Mesenchymal stem cell (in vitro differentiated cells and primary cell): ENCODE results near the gene NDUFA13.
A peak's percentile ranks its signal among the peaks of the same experiment; 100 is the strongest.

ENCODE experiments used
- DNase-seq: peaks from one replicate; pipeline ENCODE4 v3.0.0-alpha.2; 2013
- H2AFZ ChIP-seq: one replicate; pipeline ENCODE4 v1.6.1; 2013; ENCODE audit warnings: low read depth, mild to moderate bottlenecking, control low read depth, inconsistent platforms, low read length, moderate library complexity
- H2AK5ac ChIP-seq: 2 replicates; pipeline ENCODE4 v1.6.1; 2013; ENCODE audit warnings: low read length, moderate library complexity, mild to moderate bottlenecking, inconsistent platforms; ENCODE audit not compliant: severe bottlenecking
- H2BK120ac ChIP-seq: one replicate; pipeline ENCODE4 v1.6.1; 2013; ENCODE audit warnings: low read depth, mild to moderate bottlenecking, inconsistent platforms, low read length, moderate library complexity
- H2BK12ac ChIP-seq, 2 experiments: one replicate each; pipeline ENCODE4 v1.6.1; 2013; ENCODE audit warnings: inconsistent platforms in 2 of 2, low read length in 2 of 2, mild to moderate bottlenecking in 2 of 2, moderate library complexity in 2 of 2, control low read depth in 1 of 2
- H2BK15ac ChIP-seq: one replicate; pipeline ENCODE4 v1.6.1; 2013; ENCODE audit warnings: mild to moderate bottlenecking, low read depth, inconsistent platforms; ENCODE audit not compliant: poor library complexity, severe bottlenecking
- H2BK5ac ChIP-seq: 2 replicates; pipeline ENCODE4 v1.6.1; 2013; ENCODE audit warnings: low read depth, mild to moderate bottlenecking, low read length, control low read depth, inconsistent platforms; ENCODE audit not compliant: poor library complexity, severe bottlenecking
- H3K14ac ChIP-seq, 2 experiments: one replicate each; pipeline ENCODE4 v1.6.1; 2013; ENCODE audit warnings: inconsistent platforms in 2 of 2, low read length in 2 of 2, control low read depth in 1 of 2, mild to moderate bottlenecking in 1 of 2, moderate library complexity in 1 of 2
- H3K18ac ChIP-seq, 2 experiments: one replicate each; pipeline ENCODE4 v1.6.1; 2013; ENCODE audit warnings: inconsistent platforms in 2 of 2, low read length in 2 of 2, control low read depth in 1 of 2, low read depth in 1 of 2, mild to moderate bottlenecking in 1 of 2
- H3K23ac ChIP-seq, 2 experiments: one replicate each; pipeline ENCODE4 v1.6.1; 2013; ENCODE audit warnings: inconsistent platforms in 2 of 2, low read length in 2 of 2, mild to moderate bottlenecking in 2 of 2, moderate library complexity in 2 of 2, control low read depth in 1 of 2
- H3K27ac ChIP-seq: 2 replicates; pipeline ENCODE4 v1.5.1; 2013; ENCODE audit warnings: mild to moderate bottlenecking, moderate library complexity, low read length, control low read depth, inconsistent platforms; ENCODE audit not compliant: poor library complexity, severe bottlenecking
- H3K27me3 ChIP-seq, 2 experiments: 2 replicates each; pipeline versions ENCODE4 v1.6.1 to v1.7.0; 2013; ENCODE audit warnings: low read length in 2 of 2, mild to moderate bottlenecking in 2 of 2, moderate library complexity in 2 of 2, control low read depth in 1 of 2, inconsistent platforms in 1 of 2; ENCODE audit not compliant: control insufficient read depth in 1 of 2, insufficient read depth in 1 of 2
- H3K36me3 ChIP-seq, 2 experiments: 2 replicates each; pipeline versions ENCODE4 v1.6.1 to v1.7.0; 2013; ENCODE audit warnings: low read length in 2 of 2, control low read depth in 1 of 2, inconsistent platforms in 1 of 2, low read depth in 1 of 2, mild to moderate bottlenecking in 1 of 2; ENCODE audit not compliant: insufficient read depth in 2 of 2, control insufficient read depth in 1 of 2
- H3K4ac ChIP-seq, 2 experiments: one replicate each; pipeline ENCODE4 v1.6.1; 2013; ENCODE audit warnings: inconsistent platforms in 2 of 2, low read length in 2 of 2, mild to moderate bottlenecking in 2 of 2, moderate library complexity in 2 of 2, control low read depth in 1 of 2, low read depth in 1 of 2
- H3K4me1 ChIP-seq: 2 replicates; pipeline ENCODE4 v1.6.1; 2013; ENCODE audit warnings: low read depth, low read length, control low read depth; ENCODE audit not compliant: control insufficient read depth, insufficient read depth
- H3K4me2 ChIP-seq: 2 replicates; pipeline ENCODE4 v1.6.1; 2013; ENCODE audit warnings: low read length, mild to moderate bottlenecking, inconsistent platforms; ENCODE audit not compliant: poor library complexity, severe bottlenecking
- H3K4me3 ChIP-seq, 2 experiments: 2 replicates each; pipeline versions ENCODE4 v1.5.1 to v1.7.0; 2013; ENCODE audit warnings: low read length in 2 of 2, mild to moderate bottlenecking in 2 of 2, control low read depth in 1 of 2, low read depth in 1 of 2; ENCODE audit not compliant: insufficient read depth in 1 of 2
- H3K79me1 ChIP-seq: replicated peaks from 2 replicates; pipeline ENCODE4 v1.6.1; 2013; ENCODE audit warnings: mild to moderate bottlenecking, control low read depth, low read length, inconsistent platforms; ENCODE audit not compliant: poor library complexity, severe bottlenecking
- H3K9ac ChIP-seq: 2 replicates; pipeline ENCODE4 v1.7.0; 2013; ENCODE audit warnings: mild to moderate bottlenecking, low read length, moderate library complexity
- H3K9me3 ChIP-seq: 2 replicates; pipeline ENCODE4 v1.7.0; 2013; ENCODE audit warnings: mild to moderate bottlenecking, low read length; ENCODE audit not compliant: control insufficient read depth
- H4K8ac ChIP-seq: one replicate; pipeline ENCODE4 v1.6.1; 2013; ENCODE audit warnings: inconsistent platforms, mild to moderate bottlenecking, low read length, moderate library complexity
- H4K91ac ChIP-seq: one replicate; pipeline ENCODE4 v1.6.1; 2013; ENCODE audit warnings: mild to moderate bottlenecking, low read length, inconsistent platforms
- WGBS: methylation state at CpG from one replicate; pipeline ENCODE4 v1.1.7; 2013; ENCODE audit warnings: mixed read lengths; 5-methylcytosine and 5-hydroxymethylcytosine counted together

Gene NDUFA13

GRCh38 chr19:19545707-19546106 lies 29.7 kb downstream of the NDUFA13 start:
- no peak overlapping the region for H3K4ac ChIP-seq
- no peak overlapping the region for H2BK120ac ChIP-seq
- no peak overlapping the region for H3K14ac ChIP-seq
- no peak overlapping the region for H2AFZ ChIP-seq
- WGBS, result 95% methylated on average over 23 of the region's 23 CpGs
- no peak overlapping the region for H3K27ac ChIP-seq
- no peak overlapping the region for H2BK5ac ChIP-seq
- H3K79me1 ChIP-seq, result no peaks in the 10 kb centered on the region
- H3K36me3 ChIP-seq, result peaks cover 0 to 8% of the 10 kb centered on the region in 2 experiments
- H3K27me3 ChIP-seq, result peaks cover 0 to 78% of the 10 kb centered on the region in 2 experiments
- H3K4me2 ChIP-seq, result no peak overlapping the region
- H3K4me1 ChIP-seq, result peaks cover 18% of the 10 kb centered on the region
- no peak overlapping the region for H3K18ac ChIP-seq
- no peak overlapping the region for H3K4me3 ChIP-seq
- no peak overlapping the region for H2BK15ac ChIP-seq
- no peak overlapping the region for H3K23ac ChIP-seq
- H2AK5ac ChIP-seq, result no peak overlapping the region
- H2BK12ac ChIP-seq, result no peak overlapping the region
- DNase-seq, result no peak
- no peaks in the 10 kb centered on the region for H3K9me3 ChIP-seq
- no peak overlapping the region for H3K9ac ChIP-seq
- no peak overlapping the region for H4K91ac ChIP-seq
- H4K8ac ChIP-seq, result no peak overlapping the region

DNA sequence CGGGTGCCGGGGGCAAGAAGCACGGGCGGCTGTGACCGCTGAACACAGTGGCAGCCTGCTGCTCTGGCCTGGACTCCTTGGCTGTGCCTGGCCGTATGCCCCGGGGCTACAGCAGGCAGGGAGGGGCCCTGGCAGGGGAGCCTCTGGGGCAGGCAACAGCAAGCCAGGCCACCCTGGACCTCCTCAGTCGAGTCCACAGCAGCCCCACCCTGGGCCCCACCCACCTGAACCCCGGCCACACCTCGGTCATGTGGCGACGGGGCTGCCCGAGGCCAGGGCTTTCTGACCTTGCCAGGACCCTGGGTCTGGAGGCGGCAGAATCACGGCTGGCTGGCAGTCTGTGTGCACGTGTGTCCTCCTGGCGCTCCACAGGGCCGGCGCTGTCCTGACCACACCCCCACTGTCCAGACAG lies 30.7 kb downstream of the NDUFA13 start:
- Histone ChIP-seq H3K4ac (no peak overlapping the region), H3K18ac (no peak overlapping the region), H3K27ac (no peak overlapping the region), H2AFZ (no peak overlapping the region), H3K23ac (no peak overlapping the region), H2AK5ac (no peak overlapping the region), H3K9ac (no peak overlapping the region), H3K36me3 (peaks cover 0 to 8% of the 10 kb centered on the region in 2 experiments), H3K4me2 (no peak overlapping the region), H4K8ac (no peak overlapping the region), H3K79me1 (no peaks in the 10 kb centered on the region), H3K14ac (no peak overlapping the region), H3K27me3 (peaks cover 0 to 76% of the 10 kb centered on the region in 2 experiments), H2BK12ac (no peak overlapping the region), H2BK120ac (no peak overlapping the region), H3K4me3 (no peak overlapping the region), H2BK15ac (no peak overlapping the region), H3K4me1 (peaks cover 15% of the 10 kb centered on the region), H2BK5ac (no peak overlapping the region), H4K91ac (no peak overlapping the region), H3K9me3 (no peaks in the 10 kb centered on the region)
- 86% methylated on average over 19 of the region's 19 CpGs for WGBS
- no peak for DNase-seq

GRCh38 chr19:19547674-19548336 lies 31.8 kb downstream of the NDUFA13 start:
- Histone ChIP-seq H3K27ac (no peak overlapping the region), H2BK12ac (no peak overlapping the region), H2BK5ac (no peak overlapping the region), H3K27me3 (peaks cover 0 to 65% of the 10 kb centered on the region in 2 experiments), H4K8ac (no peak overlapping the region), H2BK120ac (no peak overlapping the region), H3K9me3 (no peaks in the 10 kb centered on the region), H3K4me3 (no peak overlapping the region), H3K36me3 (peaks cover 0 to 8% of the 10 kb centered on the region in 2 experiments), H3K4ac (no peak overlapping the region), H2BK15ac (no peak overlapping the region), H3K14ac (no peak overlapping the region), H3K4me2 (no peak overlapping the region), H2AK5ac (no peak overlapping the region), H3K23ac (no peak overlapping the region), H2AFZ (no peak overlapping the region), H3K79me1 (no peaks in the 10 kb centered on the region), H3K4me1 (peaks cover 19% of the 10 kb centered on the region), H3K18ac (no peak overlapping the region), H4K91ac (no peak overlapping the region), H3K9ac (no peak overlapping the region)
- no peak for DNase-seq
- WGBS, result 77% methylated on average over 13 of the region's 15 CpGs

GRCh38 chr19:19548915-19549759 lies 33.1 kb downstream of the NDUFA13 start:
- peaks cover 0 to 8% of the 10 kb centered on the region in 2 experiments for H3K36me3 ChIP-seq
- no peak overlapping the region for H2BK120ac ChIP-seq
- H3K14ac ChIP-seq, result no peak overlapping the region
- no peaks in the 10 kb centered on the region for H3K9me3 ChIP-seq
- no peak overlapping the region for H2BK12ac ChIP-seq
- 77% methylated on average over 13 of the region's 13 CpGs for WGBS
- no peak overlapping the region for H2AFZ ChIP-seq
- no peak overlapping the region for H2BK15ac ChIP-seq
- no peak overlapping the region for H4K8ac ChIP-seq
- no peak overlapping the region for H3K4me2 ChIP-seq
- H3K23ac ChIP-seq, result no peak overlapping the region
- H3K79me1 ChIP-seq, result no peaks in the 10 kb centered on the region
- H3K27me3 ChIP-seq, result peaks cover 0 to 53% of the 10 kb centered on the region in 2 experiments
- H2BK5ac ChIP-seq, result no peak overlapping the region
- H2AK5ac ChIP-seq, result no peak overlapping the region
- H3K4ac ChIP-seq, result no peak overlapping the region
- H3K9ac ChIP-seq, result no peak overlapping the region
- H4K91ac ChIP-seq, result no peak overlapping the region
- no peak overlapping the region for H3K4me3 ChIP-seq
- H3K4me1 ChIP-seq, result peaks cover 19% of the 10 kb centered on the region
- H3K18ac ChIP-seq, result no peak overlapping the region
- H3K27ac ChIP-seq, result no peak overlapping the region
- peak; percentile 27 for DNase-seq
